Measurements from ENCODE around the gene CTDSPL.

- no peak for TF ChIP-seq CTCF (IDR thresholded peaks at IDR 0.05)
- no peak for TF ChIP-seq POLR2AphosphoS5 (IDR thresholded peaks at IDR 0.05)
- no peak for TF ChIP-seq EP300 (IDR thresholded peaks at IDR 0.05)
Measured at GRCh38 chr3:37907371-37907770, 45.7 kb downstream of the CTDSPL start.

Measured in sigmoid colon (tissue), 4 donors.